GM19468 (cell line): Measurements from ENCODE around the gene HOXB4.

Experiments
- ATAC-seq: cut with Tn5 transposase; IDR thresholded peaks from one replicate; pipeline ENCODE4 v1.9.1; 2021; ENCODE audit warnings: mild to moderate bottlenecking, moderate library complexity, moderate number of reproducible peaks; ENCODE audit not compliant: unreplicated experiment; ENCODE audit errors: extremely low read depth

The HOXB4 gene

GRCh38 chr17:48590607-48591161 lies 12.5 kb upstream of the HOXB4 start:
- no peak for ATAC-seq

- ATAC-seq = no peak
Observed at GRCh38 chr17:48589831-48590606, 11.9 kb upstream of the HOXB4 start, which contains the start of gene HOXB3. HOXB3 (minus strand) TSS chr17:48590241; CDS start chr17:48552474, 37,767 bp downstream.

GRCh38 chr17:48589060-48589830 lies 11.1 kb upstream of the HOXB4 start:
- no peak for ATAC-seq

DNA sequence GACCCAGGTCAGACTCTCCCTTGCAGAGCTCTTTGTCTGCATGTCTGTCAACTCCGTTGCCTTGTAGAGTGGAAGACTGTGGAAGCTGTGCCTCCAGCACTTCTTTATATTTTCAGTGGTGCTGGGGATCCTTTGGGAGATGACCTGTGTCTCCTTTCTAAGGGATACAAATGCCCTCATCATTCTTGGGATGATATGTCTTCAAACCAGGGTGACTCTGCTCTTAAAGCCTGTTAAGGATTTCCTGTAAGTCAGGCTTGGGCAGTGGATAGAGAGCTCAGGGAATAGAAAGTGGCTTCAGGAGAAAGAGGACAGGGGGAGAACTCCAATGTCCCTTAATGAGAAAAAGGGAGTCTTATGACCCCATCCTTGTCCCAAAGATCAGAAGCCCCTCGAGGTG lies 10.4 kb upstream of the HOXB4 start:
- ATAC-seq = no peak

GRCh38 chr17:48588074-48588415 lies 9.9 kb upstream of the HOXB4 start:
- ATAC-seq = no peak

- ATAC-seq = no peak
Observed at GRCh38 chr17:48587276-48588073, 9.3 kb upstream of the HOXB4 start.

GRCh38 chr17:48586355-48587258 lies 8.5 kb upstream of the HOXB4 start:
- ATAC-seq = no peak

- no peak for ATAC-seq
Observed at GRCh38 chr17:48584223-48584741, 6.1 kb upstream of the HOXB4 start.

DNA sequence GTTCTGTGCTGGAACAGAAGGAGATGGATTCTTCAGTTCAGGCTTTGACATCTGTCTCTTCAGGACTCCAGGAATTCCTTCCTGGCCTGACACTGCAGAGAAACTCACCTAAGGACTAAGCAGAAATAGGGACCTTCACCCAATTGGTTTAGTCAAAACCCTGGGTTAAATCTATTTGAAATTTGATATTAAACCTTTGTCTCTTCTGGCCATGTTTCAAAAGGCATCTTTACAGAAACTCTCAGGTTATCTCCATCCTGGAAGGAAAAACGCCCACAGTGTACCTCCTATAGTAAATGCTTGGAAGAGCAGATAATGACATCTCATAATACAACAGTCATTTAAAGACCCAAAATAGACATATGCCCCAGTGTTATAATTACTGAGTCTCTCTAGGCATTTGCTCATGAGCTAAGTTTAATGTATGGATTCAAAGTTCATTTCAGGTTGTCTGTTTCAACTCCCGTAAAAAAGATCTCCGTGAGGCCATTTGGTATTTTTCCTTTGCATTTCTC lies 5.6 kb upstream of the HOXB4 start:
- ATAC-seq = no peak

- no peak for ATAC-seq
Observed at GRCh38 chr17:48582750-48583069, 4.6 kb upstream of the HOXB4 start.

DNA sequence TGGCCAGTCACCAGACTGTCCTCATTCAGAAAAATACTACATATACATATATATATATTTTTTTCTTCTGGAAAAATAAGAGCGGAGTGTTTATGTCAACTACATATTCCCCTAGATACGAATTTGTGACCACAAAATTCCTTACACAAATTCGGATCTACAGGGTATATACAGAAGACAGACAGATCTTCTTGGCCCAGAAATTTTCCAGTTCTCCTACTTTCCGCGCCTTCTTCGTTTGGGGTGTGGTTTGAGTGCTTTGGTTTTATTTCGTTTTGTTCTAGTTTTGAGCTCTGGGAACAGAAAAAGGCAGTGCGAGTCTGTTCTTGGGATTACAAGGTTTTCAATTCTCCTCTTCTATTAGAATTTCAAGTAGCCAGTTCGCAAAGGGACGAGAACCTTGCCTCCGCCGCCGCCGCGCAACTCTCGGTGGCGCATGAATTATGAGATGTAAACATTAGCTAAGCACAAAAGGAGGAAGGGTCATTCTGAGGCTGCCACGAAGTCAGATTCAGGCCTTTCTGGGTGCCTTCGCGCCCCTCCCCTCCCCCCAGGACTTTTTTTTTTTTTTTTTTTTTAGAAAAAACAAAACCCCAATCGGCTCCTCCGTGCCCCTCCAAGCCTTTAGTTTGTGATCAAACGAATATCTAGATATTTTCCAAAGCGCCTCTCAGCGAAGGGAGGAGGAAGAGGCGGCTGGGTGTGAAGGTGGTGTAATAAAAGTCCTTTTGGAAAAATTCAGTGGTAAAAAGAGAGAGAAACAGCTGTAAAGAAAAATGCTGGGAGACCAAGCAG lies 1.8 kb upstream of the HOXB4 start:
- ATAC-seq = no peak

DNA sequence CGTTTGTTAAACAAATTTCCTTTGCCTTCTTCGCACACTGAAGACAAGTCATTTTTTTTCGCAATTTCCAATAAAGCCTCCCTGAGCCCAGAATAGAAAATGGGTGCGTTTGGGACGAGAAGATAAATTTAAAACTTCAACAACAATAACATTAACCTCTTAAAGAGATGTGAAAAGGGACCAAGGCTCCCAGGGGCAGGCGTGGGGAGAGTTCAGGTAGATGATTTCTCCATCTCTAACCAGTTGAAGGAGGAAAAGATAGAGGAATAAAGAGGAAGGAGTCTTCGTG lies 1.3 kb upstream of the HOXB4 start:
- no peak for ATAC-seq

DNA sequence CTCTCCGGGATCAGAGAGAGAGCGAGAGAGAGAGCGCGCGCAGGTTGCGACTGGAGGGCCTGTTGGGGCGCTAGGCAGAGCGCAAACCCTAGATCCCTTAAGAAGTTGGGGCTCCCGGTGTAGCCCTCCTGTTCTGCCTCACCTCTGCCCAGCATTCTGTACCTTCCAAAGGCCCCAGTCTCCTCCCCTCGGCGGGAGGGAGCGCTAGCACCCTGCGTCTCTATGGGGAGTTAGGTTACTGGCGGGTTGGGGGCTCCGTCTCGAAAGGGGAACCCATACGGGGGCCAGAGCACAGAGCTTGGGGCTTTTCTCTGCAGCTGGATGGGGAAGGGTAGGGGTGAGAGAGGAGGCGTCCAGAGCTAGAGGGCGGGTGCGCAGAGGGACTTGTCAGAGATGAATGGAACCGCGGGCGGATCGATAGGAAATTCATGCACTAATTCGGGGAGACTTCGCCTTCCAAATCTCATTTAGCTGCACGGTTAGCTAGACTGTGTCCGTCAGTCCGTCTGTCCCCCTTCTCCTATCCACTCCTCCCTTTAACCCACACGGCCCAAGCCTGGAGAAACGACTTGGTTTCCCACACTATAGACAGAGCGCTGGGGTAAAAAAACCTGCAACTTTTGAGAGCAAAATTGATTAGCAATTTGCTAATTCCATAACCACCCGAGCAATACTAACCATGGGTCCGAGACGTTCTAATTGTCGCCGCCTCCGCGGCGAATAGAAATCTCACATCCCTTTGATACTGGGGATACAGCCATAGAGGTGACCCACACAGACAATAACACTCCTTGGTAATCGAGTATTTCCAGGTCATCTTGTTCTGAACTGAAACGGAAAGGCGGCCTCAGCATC lies 693 bp upstream of the HOXB4 start:
- no peak for ATAC-seq

GRCh38 chr17:48577330-48577945 lies 712 bp downstream of the HOXB4 start:
- ATAC-seq = no peak

DNA sequence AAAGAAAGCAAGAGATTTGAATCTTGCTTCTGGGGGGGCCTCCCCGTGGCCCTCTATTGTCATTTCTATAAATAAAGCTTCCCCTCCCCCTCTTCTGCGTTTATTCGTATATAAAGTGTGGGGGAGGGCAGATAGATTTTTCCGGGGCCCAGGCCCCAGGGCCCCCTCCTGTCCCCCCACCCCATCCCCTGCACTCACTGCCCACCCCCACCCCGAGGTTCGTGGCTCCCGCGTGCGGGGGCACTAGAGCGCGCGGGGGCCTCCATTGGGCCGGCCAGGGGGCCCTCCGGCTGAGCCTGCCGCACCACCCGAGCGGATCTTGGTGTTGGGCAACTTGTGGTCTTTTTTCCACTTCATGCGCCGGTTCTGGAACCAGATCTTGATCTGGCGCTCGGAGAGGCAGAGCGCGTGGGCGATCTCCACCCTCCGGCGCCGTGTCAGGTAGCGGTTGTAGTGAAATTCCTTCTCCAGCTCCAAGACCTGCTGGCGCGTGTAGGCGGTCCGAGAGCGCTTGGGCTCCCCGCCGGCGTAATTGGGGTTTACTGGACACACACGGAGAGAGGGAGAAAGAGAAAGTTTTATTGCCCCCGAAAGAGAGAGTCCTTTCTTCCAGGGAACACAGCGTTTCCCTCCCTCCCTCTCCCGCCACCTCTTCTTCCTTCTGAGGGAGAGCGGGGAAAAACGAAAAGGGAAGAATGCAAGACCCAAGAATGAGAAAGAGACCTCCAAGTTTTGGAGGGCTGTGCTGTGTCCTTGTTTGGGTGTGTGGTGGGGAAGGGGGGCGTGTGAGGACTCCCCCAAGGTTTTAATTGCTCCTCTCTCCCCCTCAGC lies 1.5 kb downstream of the HOXB4 start:
- no peak for ATAC-seq

DNA sequence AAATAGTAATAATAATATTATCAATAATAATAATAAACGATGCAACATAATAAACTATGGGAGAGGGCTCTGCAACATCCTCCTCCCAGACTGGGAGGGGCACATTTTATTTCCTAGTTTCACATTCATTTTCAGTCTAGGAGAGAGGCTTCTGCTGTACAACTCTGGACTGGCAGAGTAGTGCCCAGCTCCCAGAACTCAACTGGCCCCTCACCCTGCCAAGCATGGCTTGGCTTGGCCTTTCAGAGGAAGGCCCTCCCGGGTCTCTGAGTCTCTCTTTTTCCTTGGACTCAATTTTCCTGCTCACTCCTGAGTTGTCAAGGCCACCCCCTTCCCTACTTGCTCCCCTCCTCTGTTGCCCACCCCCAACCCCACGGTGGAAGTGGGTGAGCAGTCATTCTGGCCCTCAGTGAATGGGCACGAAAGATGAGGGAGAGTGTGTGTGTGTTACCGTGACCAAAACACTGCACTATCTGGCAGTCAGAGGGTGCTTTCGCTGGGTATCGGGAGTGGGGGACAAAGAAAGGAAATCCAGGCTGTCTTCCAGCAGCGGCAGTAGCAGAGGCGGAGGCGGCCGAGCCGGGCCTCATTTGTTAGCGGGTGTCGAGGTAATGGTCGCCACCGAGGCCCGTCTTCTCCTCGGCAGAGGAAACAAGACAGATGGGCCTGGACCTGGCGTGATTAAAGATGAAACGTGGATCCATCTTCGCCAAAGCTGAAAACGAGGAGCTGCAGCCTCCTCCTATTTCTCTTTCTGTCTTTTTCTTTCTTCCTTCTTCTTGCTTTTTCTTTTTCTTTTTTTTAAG lies 2.3 kb downstream of the HOXB4 start:
- ATAC-seq = no peak
